Measurements from ENCODE around the gene QTRT2. TPM values are rescaled to one million over a fixed set of nuclear protein-coding genes. Genes with fewer than 3 reads are reported as not detected.

The QTRT2 gene
- total and polyA plus RNA-seq, 2 experiments from 2014 or later = 8.3 to 11.7 TPM

- Histone ChIP-seq H3K27ac (no peak overlapping the region), H3K9ac (no peak overlapping the region), H3K4me2 (ENCODE audit: unreplicated experiment) (no peak overlapping the region), H3K36me3 (ENCODE audit: low read depth) (no peaks in the 10 kb centered on the region; the same call in 1 of the 2 replicates), H3K27me3 (replicated peaks; ENCODE audit: insufficient read depth) (no peaks in the 10 kb centered on the region), H3K4me1 (ENCODE audit: insufficient read depth) (peaks cover 17% of the 10 kb centered on the region), H3F3A (ENCODE audit: insufficient read depth) (peaks cover 11% of the 10 kb centered on the region), H3K9me2 (ENCODE audit: insufficient read depth) (no peaks in the 10 kb centered on the region; the same call in 1 of the 2 replicates), H3K9me3 (ENCODE audit: low read depth) (no peaks in the 10 kb centered on the region), H3K4me3 (no peak overlapping the region), H4K20me1 (ENCODE audit: insufficient read depth) (no peaks in the 10 kb centered on the region), H3K79me2 (ENCODE audit: insufficient read depth) (no peaks in the 10 kb centered on the region), H2AFZ (no peak overlapping the region)
- no peak for DNase-seq
- TF ChIP-seq EZH2 (IDR thresholded peaks at IDR 0.05; ENCODE audit: insufficient read depth, poor library complexity, severe bottlenecking) (no peak), EZH2phosphoT487 (IDR thresholded peaks at IDR 0.05; ENCODE audit: insufficient read depth, low read depth) (no peak)
- 71 to 79% methylated on average over 1 of the region's 1 CpG for WGBS, 2 experiments (ENCODE audit: low coverage in 1 of 2, low lambda C conversion rate in 2 of 2, missing lambda C conversion rate in 2 of 2)
- in situ Hi-C loops (cut with MboI) = no loop called here
Measured at GRCh38 chr3:114033721-114034120, 22.8 kb upstream of the QTRT2 start.

- Histone ChIP-seq H3K4me3 (no peak overlapping the region), H3K9me2 (ENCODE audit: insufficient read depth) (no peaks in the 10 kb centered on the region; the same call in 1 of the 2 replicates), H3K9ac (no peak overlapping the region), H3K36me3 (ENCODE audit: low read depth) (no peaks in the 10 kb centered on the region; the same call in 1 of the 2 replicates), H3K9me3 (ENCODE audit: low read depth) (no peaks in the 10 kb centered on the region), H3K27me3 (replicated peaks; ENCODE audit: insufficient read depth) (no peaks in the 10 kb centered on the region), H2AFZ (no peak overlapping the region), H3K4me1 (ENCODE audit: insufficient read depth) (peaks cover 17% of the 10 kb centered on the region), H3K4me2 (ENCODE audit: unreplicated experiment) (no peak overlapping the region), H3F3A (ENCODE audit: insufficient read depth) (peaks cover 11% of the 10 kb centered on the region), H3K27ac (no peak overlapping the region), H4K20me1 (ENCODE audit: insufficient read depth) (no peaks in the 10 kb centered on the region), H3K79me2 (ENCODE audit: insufficient read depth) (no peaks in the 10 kb centered on the region)
- TF ChIP-seq EZH2phosphoT487 (IDR thresholded peaks at IDR 0.05; ENCODE audit: insufficient read depth, low read depth) = no peak
- no peak for TF ChIP-seq EZH2 (IDR thresholded peaks at IDR 0.05; ENCODE audit: insufficient read depth, poor library complexity, severe bottlenecking)
- in situ Hi-C loops (cut with MboI) = no loop called here
- DNase-seq = no peak
Measured at GRCh38 chr3:114034211-114034610, 22.3 kb upstream of the QTRT2 start.

GRCh38 chr3:114034787-114035545, 21.6 kb upstream of the QTRT2 start:
- H3K4me2 ChIP-seq (ENCODE audit: unreplicated experiment) = no peak overlapping the region
- no peaks in the 10 kb centered on the region; the same call in 1 of the 2 replicates for H3K9me2 ChIP-seq (ENCODE audit: insufficient read depth)
- no peaks in the 10 kb centered on the region for H3K27me3 ChIP-seq (replicated peaks; ENCODE audit: insufficient read depth)
- no peak overlapping the region for H2AFZ ChIP-seq
- peaks cover 17% of the 10 kb centered on the region for H3K4me1 ChIP-seq (ENCODE audit: insufficient read depth)
- H3K36me3 ChIP-seq (ENCODE audit: low read depth) = no peaks in the 10 kb centered on the region; the same call in 1 of the 2 replicates
- 0 out of 2 replicates have a peak overlapping the region, but pooled peaks have one; percentile 22 for H3K27ac ChIP-seq
- no peak overlapping the region for H3K9ac ChIP-seq
- no peaks in the 10 kb centered on the region for H3K79me2 ChIP-seq (ENCODE audit: insufficient read depth)
- peaks cover 11% of the 10 kb centered on the region for H3F3A ChIP-seq (ENCODE audit: insufficient read depth)
- TF ChIP-seq EZH2 (IDR thresholded peaks at IDR 0.05; ENCODE audit: insufficient read depth, poor library complexity, severe bottlenecking) = no peak
- TF ChIP-seq EZH2phosphoT487 (IDR thresholded peaks at IDR 0.05; ENCODE audit: insufficient read depth, low read depth) = no peak
- H3K9me3 ChIP-seq (ENCODE audit: low read depth) = no peaks in the 10 kb centered on the region
- no peaks in the 10 kb centered on the region for H4K20me1 ChIP-seq (ENCODE audit: insufficient read depth)
- 93 to 94% methylated on average over 5 of the region's 5 CpGs for WGBS, 2 experiments (ENCODE audit: low coverage in 1 of 2, low lambda C conversion rate in 2 of 2, missing lambda C conversion rate in 2 of 2)
- DNase-seq = peak; percentile 74
- in situ Hi-C loops (cut with MboI) = no loop called here
- H3K4me3 ChIP-seq = no peak overlapping the region

GRCh38 chr3:114035896-114036295, 20.6 kb upstream of the QTRT2 start:
- H3K79me2 ChIP-seq (ENCODE audit: insufficient read depth) = no peaks in the 10 kb centered on the region
- peaks cover 11% of the 10 kb centered on the region for H3F3A ChIP-seq (ENCODE audit: insufficient read depth)
- no peaks in the 10 kb centered on the region for H3K9me3 ChIP-seq (ENCODE audit: low read depth)
- TF ChIP-seq EZH2phosphoT487 (IDR thresholded peaks at IDR 0.05; ENCODE audit: insufficient read depth, low read depth) = no peak
- TF ChIP-seq EZH2 (IDR thresholded peaks at IDR 0.05; ENCODE audit: insufficient read depth, poor library complexity, severe bottlenecking) = no peak
- H3K36me3 ChIP-seq (ENCODE audit: low read depth) = no peaks in the 10 kb centered on the region; the same call in 1 of the 2 replicates
- H3K27ac ChIP-seq = peak overlapping the region; percentile 9; the same call in 1 of the 2 replicates
- H3K4me2 ChIP-seq (ENCODE audit: unreplicated experiment) = no peak overlapping the region
- H3K9ac ChIP-seq = no peak overlapping the region
- in situ Hi-C loops (cut with MboI) = no loop called here
- no peak overlapping the region for H2AFZ ChIP-seq
- WGBS, 2 experiments (ENCODE audit: low coverage in 1 of 2, low lambda C conversion rate in 2 of 2, missing lambda C conversion rate in 2 of 2) = 4 to 7% methylated on average over 3 of the region's 3 CpGs
- peak; percentile 23 for DNase-seq
- H3K4me1 ChIP-seq (ENCODE audit: insufficient read depth) = peaks cover 17% of the 10 kb centered on the region
- no peaks in the 10 kb centered on the region for H3K27me3 ChIP-seq (replicated peaks; ENCODE audit: insufficient read depth)
- no peak overlapping the region for H3K4me3 ChIP-seq
- H4K20me1 ChIP-seq (ENCODE audit: insufficient read depth) = no peaks in the 10 kb centered on the region
- H3K9me2 ChIP-seq (ENCODE audit: insufficient read depth) = no peaks in the 10 kb centered on the region; the same call in 1 of the 2 replicates

Measured in GM23248 (cell line).